MCF 10A (cell line): ENCODE measurements around the gene NTM. TPM values are rescaled to one million over a fixed set of nuclear protein-coding genes. Genes with fewer than 3 reads are reported as not detected.

Experiments
- BruUV-seq: library from RNA; stranded (reverse); fragments of 400-500 nt; replicated peaks from 2 replicates; lab custom pipeline; 2021; lab: Mats Ljungman, UMichigan
- CTCF ChIA-PET: fragments of 300-600 bp; sonication (Branson Sonifier 250); formaldehyde crosslinking; extraction: SDS; loops from one replicate; lab custom pipeline; 2021; ENCODE audit warnings: antibody characterized with exemption, inconsistent platforms; lab: Yijun Ruan, JAX
- POLR2A ChIA-PET: fragments of 300-600, 350-650 bp; sonication (Branson Sonifier 250); formaldehyde crosslinking; extraction: SDS; loops from one replicate; lab custom pipeline; 2020; ENCODE audit warnings: antibody characterized with exemption, inconsistent platforms; lab: Yijun Ruan, JAX
- DNase-seq: peaks from one replicate; pipeline ENCODE4 v3.0.0-alpha.2; 2018; ENCODE audit not compliant: unreplicated experiment
- H3K27ac Mint-ChIP-seq: one replicate; pipeline ENCODE4 v1.8.0; 2022; ENCODE audit warnings: mild to moderate bottlenecking, low read depth, mixed read lengths; ENCODE audit not compliant: unreplicated experiment
- H3K27me3 Mint-ChIP-seq: one replicate; pipeline ENCODE4 v1.8.0; 2022; ENCODE audit warnings: mixed read lengths; ENCODE audit not compliant: insufficient read depth, unreplicated experiment
- H3K36me3 Mint-ChIP-seq: one replicate; pipeline ENCODE4 v1.8.0; 2022; ENCODE audit warnings: mild to moderate bottlenecking, moderate library complexity, mixed read lengths; ENCODE audit not compliant: insufficient read depth, unreplicated experiment
- H3K4me1 Mint-ChIP-seq: one replicate; pipeline ENCODE4 v1.8.0; 2022; ENCODE audit warnings: mixed read lengths; ENCODE audit not compliant: insufficient read depth, unreplicated experiment
- H3K4me3 Mint-ChIP-seq: one replicate; pipeline ENCODE4 v1.8.0; 2022; ENCODE audit warnings: mild to moderate bottlenecking, moderate library complexity, mixed read lengths; ENCODE audit not compliant: unreplicated experiment
- H3K9me3 Mint-ChIP-seq: one replicate; pipeline ENCODE4 v1.8.0; 2022; ENCODE audit warnings: mixed read lengths; ENCODE audit not compliant: unreplicated experiment
- CTCF ChIP-seq: fragments of 200-600 bp; IDR thresholded peaks from one replicate; pipeline ENCODE4 v1.8.0; 2022; ENCODE audit warnings: antibody characterized with exemption, mild to moderate bottlenecking; ENCODE audit not compliant: unreplicated experiment
- intact Hi-C: fragments of 100-400 bp; cut with micrococcal nuclease; formaldehyde crosslinking; loops from 2 replicates; pipeline ENCODE4 v1.14.1; 2022
- total RNA-seq: library from RNA; stranded (reverse); gene quantifications from 2 replicates; pipeline ENCODE4 v1.2.3, GENCODE V29; 2022

Gene NTM
- total RNA-seq, 1 experiment from 2014 or later: not detected

- no peak overlapping the region for H3K27ac Mint-ChIP-seq
- ChIA-PET CTCF (no interaction called here), POLR2A (interaction anchor here (0.7 kb wide), 1 partner anchor 262 kb away, joined by 3 read pairs; no protein-coding TSS in a partner anchor)
- H3K4me3 Mint-ChIP-seq: no peak overlapping the region
- intact Hi-C loops: no loop called here
- H3K27me3 Mint-ChIP-seq: no peaks in the 10 kb centered on the region
- H3K9me3 Mint-ChIP-seq: peaks cover 35% of the 10 kb centered on the region
- BruUV-seq: no TSS peak
- DNase-seq: no peak
- TF ChIP-seq CTCF: no peak
- H3K36me3 Mint-ChIP-seq: no peaks in the 10 kb centered on the region
- H3K4me1 Mint-ChIP-seq: no peaks in the 10 kb centered on the region
These were observed 88.0 kb downstream of the NTM start for GRCh38 chr11:131458421-131458820.

DNA sequence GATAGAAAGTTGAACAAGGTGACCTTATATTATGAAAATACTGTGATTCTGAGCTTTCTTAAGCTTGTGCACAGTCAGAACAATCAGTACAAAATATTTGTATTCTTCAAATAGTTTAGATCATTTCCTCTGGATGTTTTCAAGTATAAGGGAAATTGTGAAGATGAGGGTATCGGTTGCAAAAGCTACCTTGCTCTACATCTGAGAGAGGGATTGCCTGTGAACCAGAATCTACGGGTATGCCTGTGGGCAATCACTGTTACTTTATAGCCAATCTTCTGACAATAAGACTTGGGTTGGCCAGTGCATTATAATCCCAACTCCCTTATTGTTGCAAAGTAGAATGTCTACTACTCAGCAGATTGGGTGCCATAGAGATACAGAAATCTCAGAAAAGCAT is 90.5 kb downstream of the NTM start:
- no peak overlapping the region for H3K27ac Mint-ChIP-seq
- no peak overlapping the region for H3K4me3 Mint-ChIP-seq
- intact Hi-C loops: no loop called here
- ChIA-PET POLR2A (no interaction called here), CTCF (no interaction called here)
- H3K36me3 Mint-ChIP-seq: no peaks in the 10 kb centered on the region
- H3K9me3 Mint-ChIP-seq: peaks cover 37% of the 10 kb centered on the region
- DNase-seq: no peak
- TF ChIP-seq CTCF: no peak
- no peaks in the 10 kb centered on the region for H3K4me1 Mint-ChIP-seq
- no TSS peak for BruUV-seq
- H3K27me3 Mint-ChIP-seq: no peaks in the 10 kb centered on the region

DNA sequence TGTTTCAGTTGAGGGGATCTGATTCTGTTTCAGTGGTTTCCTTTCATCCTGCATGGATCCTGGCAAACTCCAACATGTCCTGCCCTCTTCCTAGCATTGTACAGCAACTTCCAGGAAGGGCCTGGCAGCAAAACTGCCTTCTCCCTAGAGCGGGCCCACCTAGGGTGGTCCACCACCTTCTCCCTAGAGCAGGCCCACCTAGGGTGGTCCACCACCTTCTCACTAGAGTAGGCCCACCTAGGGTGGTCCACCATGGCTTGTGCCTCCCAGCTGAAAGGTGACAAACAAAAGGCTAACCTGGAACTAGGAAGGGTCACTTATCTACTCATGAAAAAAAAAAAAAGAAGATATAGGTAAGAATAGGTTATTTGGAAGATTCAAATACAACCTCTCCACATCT is 92.2 kb downstream of the NTM start:
- CTCF ChIA-PET: no interaction called here
- no peak for TF ChIP-seq CTCF
- H3K27me3 Mint-ChIP-seq: no peaks in the 10 kb centered on the region
- no peak overlapping the region for H3K4me3 Mint-ChIP-seq
- H3K9me3 Mint-ChIP-seq: peaks cover 27% of the 10 kb centered on the region
- H3K27ac Mint-ChIP-seq: no peak overlapping the region
- no peak for DNase-seq
- H3K4me1 Mint-ChIP-seq: no peaks in the 10 kb centered on the region
- POLR2A ChIA-PET: no interaction called here
- BruUV-seq: no TSS peak
- intact Hi-C loops: no loop called here
- H3K36me3 Mint-ChIP-seq: no peaks in the 10 kb centered on the region

DNA sequence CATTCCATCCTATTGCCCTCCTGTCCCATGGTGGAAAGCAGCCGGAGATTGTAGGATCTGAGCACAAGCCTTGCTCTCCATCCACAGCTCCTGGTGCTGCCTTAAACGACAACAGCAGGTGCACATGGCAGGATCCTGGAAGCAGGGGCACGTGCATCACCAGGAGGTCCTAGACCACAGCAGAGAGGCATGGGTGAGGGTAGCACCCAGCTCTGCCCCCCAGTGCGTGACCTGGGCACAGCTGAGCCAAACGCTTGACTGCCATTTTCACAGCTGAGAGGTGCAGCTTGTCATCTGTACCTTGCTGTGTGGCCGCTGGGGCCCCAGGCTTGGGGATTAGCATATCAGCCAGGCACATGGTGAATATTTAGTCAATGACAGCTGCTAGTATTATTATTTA is 92.7 kb downstream of the NTM start:
- H3K9me3 Mint-ChIP-seq: peaks cover 22% of the 10 kb centered on the region
- CTCF ChIA-PET: interaction anchor here (0.6 kb wide), 1 partner anchor 935 kb away, joined by 5 read pairs; no protein-coding TSS in a partner anchor
- BruUV-seq: no TSS peak

More for the DNA sequence above, 92.7 kb downstream of the NTM start:
- TF ChIP-seq CTCF: no peak
- H3K27ac Mint-ChIP-seq: no peak overlapping the region
- intact Hi-C loops: no loop called here
- H3K4me3 Mint-ChIP-seq: no peak overlapping the region
- no peaks in the 10 kb centered on the region for H3K36me3 Mint-ChIP-seq
- no peak for DNase-seq
- no peaks in the 10 kb centered on the region for H3K4me1 Mint-ChIP-seq
- no peaks in the 10 kb centered on the region for H3K27me3 Mint-ChIP-seq
- POLR2A ChIA-PET: no interaction called here
